ENCODE data around the gene PRMT7.

PRMT7 gene

GRCh38 chr16:68313116-68313515 is 2.3 kb downstream of the PRMT7 start:
- Histone ChIP-seq H3K27ac (ENCODE audit: low read depth, low read length) (no peak overlapping the region), H3K27me3 (ENCODE audit: control insufficient read depth, insufficient read depth, low read length) (no peaks in the 10 kb centered on the region), H3K4me3 (ENCODE audit: low read depth, low read length) (no peak overlapping the region), H3K4me1 (ENCODE audit: control insufficient read depth, insufficient read depth, low read length) (peaks cover 12% of the 10 kb centered on the region), H3K9ac (ENCODE audit: low read depth, low read length) (no peak overlapping the region), H3K36me3 (ENCODE audit: control insufficient read depth, insufficient read depth, low read length) (peaks cover 44% of the 10 kb centered on the region), H3K9me3 (ENCODE audit: control insufficient read depth, insufficient read depth, low read length) (no peaks in the 10 kb centered on the region)

DNA sequence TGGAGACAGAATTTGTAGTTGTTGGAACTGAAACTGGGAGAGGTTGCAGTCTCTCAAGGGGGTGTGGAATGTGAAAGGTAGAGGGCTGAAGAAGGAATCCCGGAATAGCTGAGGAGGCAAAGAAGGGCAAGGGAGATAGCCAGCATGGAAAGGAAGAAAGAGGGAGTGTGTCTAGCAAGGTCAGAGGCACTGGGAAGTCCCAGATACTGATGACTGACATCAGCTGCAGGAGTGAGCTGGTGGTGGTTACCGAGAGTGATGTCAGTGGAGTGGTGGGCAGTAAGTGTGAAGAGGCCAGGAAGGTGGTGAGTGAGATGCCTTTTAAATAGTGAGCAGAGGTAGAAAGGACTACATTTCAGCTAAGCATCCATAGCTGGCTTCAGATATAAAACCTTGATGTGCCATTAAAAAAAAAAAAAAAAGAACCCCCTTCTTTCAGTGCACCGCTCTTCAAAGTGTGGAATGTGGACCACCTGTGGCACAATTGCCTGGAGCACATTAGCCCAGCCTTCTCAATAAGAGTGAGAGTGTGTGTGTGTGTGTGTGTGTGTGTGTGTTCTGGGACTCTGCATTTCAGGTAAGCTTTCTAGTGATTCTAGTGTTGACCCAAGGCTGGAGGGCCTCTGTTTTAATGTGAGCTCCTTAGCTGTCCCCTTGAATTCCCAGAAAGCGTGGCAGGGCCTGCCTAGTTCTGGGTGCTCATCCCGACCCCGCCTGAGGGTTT is 8.5 kb downstream of the PRMT7 start:
- Histone ChIP-seq H3K9ac (ENCODE audit: low read depth, low read length) (no peak overlapping the region), H3K27ac (ENCODE audit: low read depth, low read length) (no peak overlapping the region), H3K36me3 (ENCODE audit: control insufficient read depth, insufficient read depth, low read length) (peaks cover 73% of the 10 kb centered on the region), H3K4me3 (ENCODE audit: low read depth, low read length) (no peak overlapping the region), H3K9me3 (ENCODE audit: control insufficient read depth, insufficient read depth, low read length) (no peaks in the 10 kb centered on the region), H3K4me1 (ENCODE audit: control insufficient read depth, insufficient read depth, low read length) (0 out of 2 replicates have a peak, but pooled peaks cover 4% of the 10 kb centered on the region), H3K27me3 (ENCODE audit: control insufficient read depth, insufficient read depth, low read length) (no peaks in the 10 kb centered on the region)

GRCh38 chr16:68324336-68324735 is 13.5 kb downstream of the PRMT7 start:
- Histone ChIP-seq H3K9ac (ENCODE audit: low read depth, low read length) (no peak overlapping the region), H3K9me3 (ENCODE audit: control insufficient read depth, insufficient read depth, low read length) (no peaks in the 10 kb centered on the region), H3K4me1 (ENCODE audit: control insufficient read depth, insufficient read depth, low read length) (peaks cover 4% of the 10 kb centered on the region; the same call in 1 of the 2 replicates), H3K4me3 (ENCODE audit: low read depth, low read length) (no peak overlapping the region), H3K27ac (ENCODE audit: low read depth, low read length) (no peak overlapping the region), H3K36me3 (ENCODE audit: control insufficient read depth, insufficient read depth, low read length) (peaks cover 75% of the 10 kb centered on the region), H3K27me3 (ENCODE audit: control insufficient read depth, insufficient read depth, low read length) (no peaks in the 10 kb centered on the region)

DNA sequence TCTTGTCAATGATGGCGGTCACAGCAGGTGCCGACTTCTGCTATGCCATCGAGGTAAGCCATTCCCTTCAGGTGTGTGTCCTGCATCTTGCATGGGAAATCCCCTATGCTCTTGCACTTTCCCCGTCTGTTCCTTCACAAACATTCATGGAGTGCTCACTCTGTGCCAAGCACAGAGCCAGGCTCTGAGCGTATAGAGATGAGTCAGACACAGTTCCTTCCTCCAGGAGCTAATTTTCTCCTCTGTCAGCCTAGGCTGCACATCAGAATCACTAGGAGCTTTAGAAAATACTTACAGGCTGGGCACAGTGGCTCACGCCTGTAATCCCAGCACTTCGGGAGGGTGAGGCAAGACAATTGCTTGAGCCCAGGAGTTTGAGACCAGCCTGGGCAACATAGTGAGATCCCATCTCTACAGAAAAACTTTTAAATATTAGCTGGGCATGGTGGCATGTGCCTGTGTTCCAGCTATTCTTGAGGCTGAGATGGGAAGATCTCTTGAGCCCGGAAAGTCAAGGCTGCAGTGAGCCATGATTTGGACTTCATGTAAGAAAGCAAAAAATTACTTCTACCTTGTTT is 14.1 kb downstream of the PRMT7 start:
- peaks cover 4% of the 10 kb centered on the region; the same call in 1 of the 2 replicates for H3K4me1 ChIP-seq (ENCODE audit: control insufficient read depth, insufficient read depth, low read length)
- no peaks in the 10 kb centered on the region for H3K27me3 ChIP-seq (ENCODE audit: control insufficient read depth, insufficient read depth, low read length)
- H3K27ac ChIP-seq (ENCODE audit: low read depth, low read length), result no peak overlapping the region
- H3K36me3 ChIP-seq (ENCODE audit: control insufficient read depth, insufficient read depth, low read length), result peaks cover 74% of the 10 kb centered on the region
- H3K9ac ChIP-seq (ENCODE audit: low read depth, low read length), result no peak overlapping the region
- no peak overlapping the region for H3K4me3 ChIP-seq (ENCODE audit: low read depth, low read length)
- no peaks in the 10 kb centered on the region for H3K9me3 ChIP-seq (ENCODE audit: control insufficient read depth, insufficient read depth, low read length)

GRCh38 chr16:68328151-68328859 is 17.5 kb downstream of the PRMT7 start:
- H3K27ac ChIP-seq (ENCODE audit: low read depth, low read length), result no peak overlapping the region
- no peak overlapping the region for H3K9ac ChIP-seq (ENCODE audit: low read depth, low read length)
- H3K4me3 ChIP-seq (ENCODE audit: low read depth, low read length), result no peak overlapping the region
- H3K27me3 ChIP-seq (ENCODE audit: control insufficient read depth, insufficient read depth, low read length), result no peaks in the 10 kb centered on the region
- peaks cover 75% of the 10 kb centered on the region for H3K36me3 ChIP-seq (ENCODE audit: control insufficient read depth, insufficient read depth, low read length)
- peaks cover 4% of the 10 kb centered on the region; the same call in 1 of the 2 replicates for H3K4me1 ChIP-seq (ENCODE audit: control insufficient read depth, insufficient read depth, low read length)
- no peaks in the 10 kb centered on the region for H3K9me3 ChIP-seq (ENCODE audit: control insufficient read depth, insufficient read depth, low read length)

DNA sequence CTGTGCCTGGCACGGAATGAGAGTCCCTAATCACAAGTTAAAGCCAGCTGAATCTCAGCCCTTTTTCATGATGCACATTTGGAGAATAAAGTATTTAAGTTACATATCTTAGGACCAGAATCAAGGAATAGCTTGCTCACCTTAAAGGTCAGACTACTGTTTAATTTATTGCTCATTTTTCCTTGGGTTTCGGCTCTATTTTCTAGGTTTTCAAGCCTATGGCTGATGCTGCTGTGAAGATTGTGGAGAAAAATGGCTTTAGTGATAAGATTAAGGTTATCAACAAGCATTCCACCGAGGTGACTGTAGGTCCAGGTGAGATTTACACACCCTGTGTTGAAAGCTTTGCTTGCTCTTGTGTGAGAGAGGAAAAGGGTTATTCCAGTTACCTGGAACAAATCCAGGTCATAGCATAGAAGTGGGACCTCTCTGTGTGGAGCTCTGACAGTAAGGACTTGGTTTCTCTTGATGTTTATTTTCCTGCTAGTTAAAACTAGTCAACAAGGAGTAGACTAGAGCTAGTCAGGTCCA is 18.1 kb downstream of the PRMT7 start:
- H3K27ac ChIP-seq (ENCODE audit: low read depth, low read length), result no peak overlapping the region
- H3K9me3 ChIP-seq (ENCODE audit: control insufficient read depth, insufficient read depth, low read length), result no peaks in the 10 kb centered on the region
- H3K4me3 ChIP-seq (ENCODE audit: low read depth, low read length), result no peak overlapping the region
- no peaks in the 10 kb centered on the region for H3K27me3 ChIP-seq (ENCODE audit: control insufficient read depth, insufficient read depth, low read length)
- peaks cover 4% of the 10 kb centered on the region; the same call in 1 of the 2 replicates for H3K4me1 ChIP-seq (ENCODE audit: control insufficient read depth, insufficient read depth, low read length)
- no peak overlapping the region for H3K9ac ChIP-seq (ENCODE audit: low read depth, low read length)
- H3K36me3 ChIP-seq (ENCODE audit: control insufficient read depth, insufficient read depth, low read length), result peaks cover 75% of the 10 kb centered on the region

- Histone ChIP-seq H3K4me3 (ENCODE audit: low read depth, low read length) (no peak overlapping the region), H3K9me3 (ENCODE audit: control insufficient read depth, insufficient read depth, low read length) (no peaks in the 10 kb centered on the region), H3K4me1 (ENCODE audit: control insufficient read depth, insufficient read depth, low read length) (peaks cover 4% of the 10 kb centered on the region; the same call in 1 of the 2 replicates), H3K9ac (ENCODE audit: low read depth, low read length) (no peak overlapping the region), H3K27ac (ENCODE audit: low read depth, low read length) (peak overlapping the region; percentile 54), H3K36me3 (ENCODE audit: control insufficient read depth, insufficient read depth, low read length) (peaks cover 62% of the 10 kb centered on the region), H3K27me3 (ENCODE audit: control insufficient read depth, insufficient read depth, low read length) (no peaks in the 10 kb centered on the region)
These were observed 21.1 kb downstream of the PRMT7 start for GRCh38 chr16:68331879-68332410.

GRCh38 chr16:68332411-68333121 is 21.7 kb downstream of the PRMT7 start:
- Histone ChIP-seq H3K9me3 (ENCODE audit: control insufficient read depth, insufficient read depth, low read length) (no peaks in the 10 kb centered on the region), H3K27me3 (ENCODE audit: control insufficient read depth, insufficient read depth, low read length) (no peaks in the 10 kb centered on the region), H3K36me3 (ENCODE audit: control insufficient read depth, insufficient read depth, low read length) (peaks cover 65% of the 10 kb centered on the region), H3K4me1 (ENCODE audit: control insufficient read depth, insufficient read depth, low read length) (peaks cover 4% of the 10 kb centered on the region; the same call in 1 of the 2 replicates), H3K4me3 (ENCODE audit: low read depth, low read length) (no peak overlapping the region), H3K27ac (ENCODE audit: low read depth, low read length) (peak overlapping the region; percentile 54), H3K9ac (ENCODE audit: low read depth, low read length) (no peak overlapping the region)

GRCh38 chr16:68335175-68335574 is 24.4 kb downstream of the PRMT7 start:
- no peak overlapping the region for H3K4me3 ChIP-seq (ENCODE audit: low read depth, low read length)
- no peaks in the 10 kb centered on the region for H3K9me3 ChIP-seq (ENCODE audit: control insufficient read depth, insufficient read depth, low read length)
- no peaks in the 10 kb centered on the region for H3K27me3 ChIP-seq (ENCODE audit: control insufficient read depth, insufficient read depth, low read length)
- H3K27ac ChIP-seq (ENCODE audit: low read depth, low read length), result no peak overlapping the region
- H3K36me3 ChIP-seq (ENCODE audit: control insufficient read depth, insufficient read depth, low read length), result peaks cover 78% of the 10 kb centered on the region
- no peak overlapping the region for H3K9ac ChIP-seq (ENCODE audit: low read depth, low read length)
- H3K4me1 ChIP-seq (ENCODE audit: control insufficient read depth, insufficient read depth, low read length), result no peaks in the 10 kb centered on the region

DNA sequence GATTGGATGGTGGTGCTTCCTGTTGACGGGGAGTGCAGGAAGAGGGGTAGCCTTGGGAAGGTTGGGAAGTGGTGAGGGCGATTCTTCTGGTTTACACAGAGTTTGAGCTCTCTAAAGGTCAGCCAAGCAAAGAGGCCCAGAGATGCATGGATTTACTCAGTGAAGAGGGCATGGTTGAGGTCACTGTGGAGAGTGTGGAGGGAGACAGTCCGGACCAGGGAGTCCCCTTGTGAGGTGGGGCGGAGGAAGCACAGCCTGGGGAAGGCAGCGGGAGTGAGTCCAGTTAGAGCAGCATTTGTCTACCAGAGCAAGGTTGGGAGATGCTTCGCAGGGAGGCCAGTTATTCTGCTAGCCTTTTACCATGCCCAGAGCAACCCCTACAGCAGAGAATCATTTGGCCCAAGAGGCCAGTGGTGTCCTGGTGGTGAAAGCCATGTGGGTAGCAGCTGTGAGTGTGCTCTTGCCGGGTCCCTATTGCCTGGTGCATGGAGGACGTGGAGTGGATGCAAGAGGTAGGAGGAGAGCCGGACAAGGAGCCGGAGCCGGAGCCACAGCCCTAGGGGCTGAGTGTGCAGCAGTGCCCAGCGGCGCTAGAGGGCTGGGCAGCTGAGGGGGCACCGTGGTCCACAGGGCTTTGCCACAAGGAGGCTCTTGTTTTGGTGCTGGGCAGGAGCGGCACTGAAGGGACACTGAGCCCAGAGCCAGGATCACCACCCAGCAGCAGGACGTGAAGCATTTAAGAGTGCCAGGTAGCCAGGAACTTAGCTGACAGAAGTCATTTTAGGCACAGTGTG is 27.7 kb downstream of the PRMT7 start:
- no peaks in the 10 kb centered on the region for H3K9me3 ChIP-seq (ENCODE audit: control insufficient read depth, insufficient read depth, low read length)
- no peaks in the 10 kb centered on the region for H3K4me1 ChIP-seq (ENCODE audit: control insufficient read depth, insufficient read depth, low read length)
- H3K4me3 ChIP-seq (ENCODE audit: low read depth, low read length), result no peak overlapping the region
- no peaks in the 10 kb centered on the region for H3K27me3 ChIP-seq (ENCODE audit: control insufficient read depth, insufficient read depth, low read length)
- H3K9ac ChIP-seq (ENCODE audit: low read depth, low read length), result no peak overlapping the region
- H3K27ac ChIP-seq (ENCODE audit: low read depth, low read length), result no peak overlapping the region
- peaks cover 78% of the 10 kb centered on the region for H3K36me3 ChIP-seq (ENCODE audit: control insufficient read depth, insufficient read depth, low read length)
